Limb (tissue), 2 donors: Measurements from ENCODE around the gene STX5.
"Not testable (repeated sequence)": the region's sequence is repeated elsewhere in the genome, so short reads cannot be mapped to it uniquely, and the experiment has no call there.

Source experiments
- DNase-seq, 2 donors: peaks; one replicate each; pipeline ENCODE4 v3.0.0-alpha.2; 2016; ENCODE audit errors: extremely low spot score in 2 of 2

STX5 gene

DNA sequence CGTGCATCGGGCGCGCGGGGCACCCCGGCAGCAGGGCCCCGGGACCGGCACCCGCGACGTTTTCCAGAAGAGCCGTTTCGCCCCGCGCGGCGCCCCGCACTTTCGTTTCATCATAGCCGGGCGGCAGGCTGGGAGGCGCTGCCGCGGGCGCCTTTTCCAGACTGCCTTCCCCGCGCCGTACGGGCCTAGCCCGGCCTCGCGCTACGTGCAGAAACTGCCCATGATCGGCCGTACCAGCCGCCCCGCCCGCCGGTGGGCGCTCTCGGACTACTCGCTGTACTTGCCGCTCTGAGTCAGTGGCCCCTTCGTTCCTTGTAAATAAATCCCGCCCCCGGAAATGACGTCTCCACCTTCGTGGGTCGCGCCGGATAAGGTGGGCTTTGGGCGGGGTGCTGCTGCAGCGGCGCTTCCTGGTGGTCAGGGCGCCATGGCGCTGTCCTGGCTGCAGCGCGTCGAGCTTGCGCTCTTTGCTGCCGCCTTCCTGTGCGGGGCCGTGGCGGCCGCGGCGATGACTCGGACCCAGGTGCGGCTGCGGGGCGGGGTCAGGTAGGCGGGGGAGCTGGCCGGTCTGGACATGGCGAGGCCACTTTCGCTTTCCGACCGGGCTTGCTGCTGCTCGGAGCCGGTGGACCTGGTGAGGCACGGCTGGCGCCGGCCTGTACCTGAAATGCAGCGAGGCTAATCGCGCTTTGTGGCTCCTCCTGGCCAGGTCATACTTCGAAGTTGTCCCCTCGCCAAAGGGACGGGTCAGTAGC lies 44.7 kb downstream of the STX5 start, which contains the start of gene TMEM179B:
TMEM179B (plus strand) TSS at position 398 of the 755 bp plus-strand sequence; CDS start at position 428, 30 bp downstream.
- peak; percentile 96 to 98 for DNase-seq

DNA sequence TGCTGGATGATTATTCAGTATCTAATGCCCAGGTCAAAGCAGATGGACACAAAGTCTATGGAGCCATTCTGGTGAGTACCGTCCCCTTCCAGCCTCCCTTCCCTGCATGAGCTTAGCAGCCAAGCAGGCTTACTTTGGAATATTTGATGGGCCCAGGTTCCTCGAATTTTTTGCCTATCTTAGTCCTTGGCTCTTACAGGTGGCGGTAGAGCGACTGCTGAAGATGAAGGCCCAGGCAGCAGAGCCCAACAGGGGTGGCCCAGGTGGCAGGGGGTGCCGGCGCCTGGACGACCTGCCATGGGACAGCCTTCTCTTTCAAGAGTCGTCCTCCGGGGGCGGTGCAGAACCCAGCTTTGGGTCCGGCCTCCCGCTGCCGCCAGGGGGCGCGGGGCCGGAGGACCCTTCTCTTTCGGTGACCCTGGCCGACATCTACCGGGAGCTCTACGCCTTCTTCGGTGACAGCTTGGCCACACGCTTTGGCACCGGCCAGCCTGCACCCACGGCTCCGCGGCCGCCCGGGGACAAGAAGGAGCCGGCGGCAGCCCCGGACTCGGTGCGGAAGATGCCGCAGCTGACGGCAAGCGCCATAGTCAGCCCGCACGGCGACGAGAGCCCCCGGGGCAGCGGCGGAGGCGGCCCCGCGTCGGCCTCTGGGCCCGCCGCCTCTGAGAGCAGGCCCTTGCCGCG lies 45.4 kb downstream of the STX5 start:
- peak; percentile 91 for DNase-seq

DNA sequence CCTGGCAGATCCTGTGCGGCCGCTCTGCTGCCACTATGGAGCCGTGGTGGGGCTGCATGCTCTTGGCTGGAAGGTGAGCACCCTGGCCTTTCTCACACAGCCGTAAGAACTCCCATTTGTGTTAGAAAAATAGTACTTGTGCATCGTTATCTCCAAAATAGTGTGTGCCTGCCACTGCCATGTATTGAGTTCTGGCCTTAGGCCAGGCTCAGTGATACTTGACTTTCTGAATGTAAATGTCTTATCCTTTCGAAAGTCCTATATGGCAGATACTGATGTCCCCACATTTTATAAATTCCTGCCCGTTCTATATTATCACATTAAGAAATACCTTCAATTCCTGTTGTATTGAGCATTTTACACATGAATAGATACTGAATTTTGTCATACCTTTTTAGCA lies 49.1 kb downstream of the STX5 start:
- no peak for DNase-seq

DNA sequence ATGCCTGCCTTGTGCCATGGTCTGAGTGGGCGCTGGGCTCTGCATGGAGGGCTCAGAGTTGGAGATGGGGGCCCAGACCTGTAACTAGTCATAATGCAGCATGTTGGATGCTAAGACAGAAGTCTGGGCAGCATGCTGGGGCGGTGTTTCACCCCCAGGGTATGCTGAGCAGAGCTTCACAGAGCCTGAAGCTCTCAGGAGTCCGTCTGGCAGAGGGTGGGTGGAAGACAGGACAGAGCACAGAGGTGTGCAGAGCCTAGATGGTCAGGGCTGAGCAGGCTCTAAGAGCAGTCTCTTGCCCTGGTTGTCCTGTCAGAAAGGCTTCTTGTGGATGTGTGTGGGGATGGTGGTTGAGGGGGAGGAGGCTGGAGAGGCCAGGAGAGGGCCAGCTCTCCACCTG lies 53.4 kb downstream of the STX5 start:
- DNase-seq, result no peak

DNA sequence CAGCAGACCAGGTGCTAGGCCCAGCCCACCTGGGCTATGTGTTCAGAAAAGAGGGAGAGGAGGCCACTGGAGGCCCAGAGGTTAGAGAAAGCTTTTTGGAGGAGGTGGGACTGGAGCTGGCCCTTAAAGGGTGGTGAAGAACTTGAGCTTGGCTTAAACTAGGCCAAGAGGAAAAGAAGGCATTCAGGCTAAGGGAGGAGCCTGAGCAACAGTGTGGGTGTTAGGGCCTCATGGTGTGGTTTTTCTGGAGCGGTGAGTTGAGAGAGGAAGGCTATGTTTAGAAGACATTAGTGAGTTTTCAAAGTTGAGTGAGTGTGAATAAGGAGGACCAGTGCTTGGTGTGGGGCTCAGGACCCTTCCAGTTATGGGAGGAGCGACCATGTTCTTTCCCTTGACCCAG lies 54.5 kb downstream of the STX5 start:
- DNase-seq, result no peak

DNA sequence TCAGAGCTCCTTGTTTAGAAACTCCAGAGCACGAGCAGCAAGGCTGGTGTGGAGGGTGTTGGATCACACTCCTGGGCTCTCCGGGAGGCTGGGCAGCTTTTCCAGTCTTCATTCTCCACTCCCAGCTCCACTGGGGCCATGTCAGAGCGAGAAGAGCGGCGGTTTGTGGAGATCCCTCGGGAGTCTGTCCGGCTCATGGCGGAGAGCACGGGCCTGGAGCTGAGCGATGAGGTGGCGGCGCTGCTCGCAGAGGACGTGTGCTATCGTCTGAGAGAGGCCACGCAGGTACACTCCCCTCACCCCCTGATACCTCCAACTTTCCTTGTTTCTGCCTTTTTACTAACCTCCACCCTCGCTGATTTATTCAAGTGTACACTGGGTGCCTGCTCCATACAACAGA lies 56.2 kb downstream of the STX5 start:
- DNase-seq, result no peak

DNA sequence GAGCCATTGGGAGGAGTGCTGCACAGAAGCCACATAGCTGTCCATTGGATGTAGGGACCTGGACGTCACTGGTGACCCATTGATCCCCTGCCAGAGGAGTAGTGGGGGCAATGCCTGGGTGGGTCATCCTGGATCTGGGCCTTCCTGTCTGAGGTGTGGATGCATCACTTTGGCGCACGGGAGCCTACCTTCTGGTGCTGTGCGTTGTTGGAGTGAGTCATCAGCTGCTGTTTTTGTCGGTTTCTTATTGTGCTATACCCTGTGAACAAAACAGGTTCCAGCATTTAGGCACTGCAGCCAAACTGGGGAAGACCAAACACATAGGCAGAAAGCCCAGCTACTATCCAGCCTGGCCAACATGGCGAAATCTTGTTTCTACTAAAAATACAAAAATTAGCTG lies 57.4 kb downstream of the STX5 start:
- no peak for DNase-seq

DNA sequence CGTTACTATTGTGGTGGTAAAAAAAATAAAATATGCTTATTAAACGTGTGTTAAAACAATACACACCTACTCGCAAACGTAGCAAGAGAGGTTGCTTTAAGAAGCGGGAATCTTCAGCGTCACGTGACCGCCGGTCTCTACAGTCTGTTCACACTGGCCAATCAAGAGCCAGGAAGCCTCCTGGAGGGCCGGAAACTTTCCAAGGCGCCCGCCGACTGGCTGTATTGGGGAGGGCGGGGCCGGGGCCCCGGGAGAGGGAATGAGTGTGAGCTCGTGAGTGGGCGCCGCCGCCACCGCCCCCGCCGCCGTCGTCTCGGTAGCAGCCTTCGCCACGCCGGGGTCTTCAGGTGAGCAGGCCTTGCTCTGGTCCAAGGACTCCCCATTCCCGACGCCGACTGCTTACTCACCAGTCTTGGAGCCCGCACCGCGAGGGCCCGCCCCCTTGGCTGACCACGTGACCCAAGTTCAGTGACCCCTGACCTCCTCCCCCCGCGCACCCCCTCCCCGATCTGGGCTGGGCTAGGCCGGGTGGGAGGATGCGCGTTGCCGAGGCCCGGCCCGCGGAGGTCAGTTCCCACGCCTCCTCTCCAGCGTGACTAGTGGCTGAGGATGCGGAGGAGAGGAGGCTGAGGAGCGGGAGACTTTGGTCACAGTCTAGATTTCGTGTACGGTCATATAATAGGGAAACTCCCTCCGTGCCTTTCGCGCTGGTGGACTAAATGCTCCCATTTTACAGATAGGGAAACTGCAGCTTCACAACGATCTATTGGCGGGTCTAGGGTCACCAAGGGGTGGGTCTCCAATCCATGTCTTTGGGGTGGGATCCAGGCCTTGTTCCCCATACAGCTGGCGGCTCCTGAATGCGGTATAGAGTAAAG lies 60.5 kb downstream of the STX5 start, which contains the start of gene TAF6L:
TAF6L (plus strand) TSS at position 253 of the 878 bp plus-strand sequence. CDS start 4,388 bp downstream, outside the sequence.
- DNase-seq, result peak; percentile 97 to 98

DNA sequence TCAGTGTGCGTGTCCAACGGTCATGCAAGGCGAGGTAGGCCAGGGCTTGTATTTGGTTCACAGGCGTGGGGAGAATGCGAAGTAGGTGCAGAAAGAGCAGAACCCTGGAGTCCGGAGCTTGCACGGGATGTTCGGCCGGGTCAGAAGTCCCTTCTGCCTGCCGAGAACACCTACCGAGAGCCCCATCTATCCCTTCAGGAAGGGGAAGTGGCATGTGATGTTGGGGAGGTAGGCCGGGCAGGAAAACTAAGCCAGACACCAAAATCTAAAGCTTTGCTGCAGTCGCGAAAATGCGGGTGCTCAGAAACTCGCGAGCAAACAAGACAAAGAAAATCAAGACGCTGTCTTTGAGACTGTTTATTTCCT lies 61.1 kb downstream of the STX5 start:
- peak in 1 of 2 donors; percentile 67 for DNase-seq

DNA sequence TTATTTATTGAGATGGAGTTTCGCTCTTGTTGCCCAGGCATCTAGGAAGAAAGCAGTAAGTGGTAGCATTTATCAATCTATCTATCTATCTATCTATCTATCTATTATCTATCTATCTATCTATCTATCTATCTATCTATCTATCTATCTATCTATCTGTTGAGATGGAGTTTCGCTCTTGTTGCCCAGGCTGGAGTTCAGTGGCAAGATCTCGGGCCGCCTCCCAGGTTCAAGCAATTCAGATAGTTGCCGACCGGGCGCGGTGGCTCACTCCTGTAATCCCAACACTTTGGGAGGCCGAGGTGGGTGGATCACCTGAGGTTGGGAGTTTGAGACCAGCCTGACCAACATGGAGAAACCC lies 71.0 kb downstream of the STX5 start:
- DNase-seq, result not testable (repeated sequence)

DNA sequence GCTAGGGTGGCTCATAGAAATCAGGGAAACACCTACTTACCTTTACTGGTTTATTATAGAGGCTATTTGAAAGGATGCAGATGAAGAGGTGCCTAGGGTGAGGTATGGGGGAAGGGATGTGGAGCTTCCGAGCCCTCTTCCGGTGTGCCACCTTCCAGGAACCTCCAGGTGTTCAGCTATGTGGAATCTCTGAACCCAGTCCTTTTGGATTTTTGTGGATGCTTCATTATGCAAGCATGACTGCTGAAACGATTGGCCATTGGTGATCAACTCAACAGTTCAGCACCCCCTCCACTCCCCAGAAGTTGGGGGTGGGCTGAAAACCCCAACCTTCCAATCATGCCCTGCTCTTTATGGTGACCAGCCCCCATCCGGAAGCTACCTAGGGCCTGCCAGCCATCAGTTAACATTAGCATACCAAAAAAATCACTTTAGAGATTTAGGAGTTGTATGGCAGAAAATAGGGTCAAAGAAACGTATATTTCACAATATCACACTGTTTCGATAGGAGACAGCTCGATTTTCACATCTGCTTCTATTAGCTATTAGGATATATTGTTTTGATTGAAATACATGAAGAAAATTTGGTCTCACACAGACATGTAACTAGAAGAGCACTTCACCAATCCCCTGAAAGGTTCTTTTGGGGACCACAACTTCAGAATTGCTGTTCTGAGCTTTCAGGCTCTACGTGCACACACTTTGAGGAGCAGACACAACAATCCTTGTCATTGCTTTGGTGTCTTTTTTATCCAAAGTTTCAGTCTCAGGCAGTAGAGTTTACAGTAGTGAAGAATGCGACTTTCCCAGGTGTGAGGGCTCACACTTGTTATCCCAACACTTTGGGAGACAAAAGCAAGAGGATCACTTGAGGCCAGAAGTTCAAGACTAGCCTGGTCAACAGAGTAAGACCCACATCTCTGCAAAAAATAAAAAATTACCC lies 73.7 kb downstream of the STX5 start:
- DNase-seq, result no peak
